Measurements from ENCODE around the gene SERPINB4. TPM values are rescaled to one million over a fixed set of nuclear protein-coding genes. Genes with fewer than 3 reads are reported as not detected.
"Not testable (repeated sequence)": the region's sequence is repeated elsewhere in the genome, so short reads cannot be mapped to it uniquely, and the experiment has no call there.

The SERPINB4 gene
- total RNA-seq, 2 experiments from 2014 or later, result not detected

- DNase-seq, result no peak
- H3K4me1 Mint-ChIP-seq, result no peaks in the 10 kb centered on the region
- no peak overlapping the region for H3K27ac Mint-ChIP-seq
- no peaks in the 10 kb centered on the region for H3K27me3 Mint-ChIP-seq
- H3K9me3 Mint-ChIP-seq, result no peaks in the 10 kb centered on the region
- H3K4me3 Mint-ChIP-seq, result no peak overlapping the region
- no peaks in the 10 kb centered on the region for H3K36me3 Mint-ChIP-seq
Measured at GRCh38 chr18:63648241-63648640, 4.2 kb upstream of the SERPINB4 start.

- H3K4me1 Mint-ChIP-seq, result no peaks in the 10 kb centered on the region
- no peak overlapping the region for H3K27ac Mint-ChIP-seq
- no peaks in the 10 kb centered on the region for H3K27me3 Mint-ChIP-seq
- H3K36me3 Mint-ChIP-seq, result no peaks in the 10 kb centered on the region
- H3K4me3 Mint-ChIP-seq, result no peak overlapping the region
- DNase-seq, result no peak
- H3K9me3 Mint-ChIP-seq, result no peaks in the 10 kb centered on the region
Measured at GRCh38 chr18:63646936-63647335, 2.9 kb upstream of the SERPINB4 start.

GRCh38 chr18:63644694-63645093 lies 638 bp upstream of the SERPINB4 start:
- H3K4me1 Mint-ChIP-seq, H3K27ac Mint-ChIP-seq, H3K9me3 Mint-ChIP-seq: not testable (repeated sequence)

DNA sequence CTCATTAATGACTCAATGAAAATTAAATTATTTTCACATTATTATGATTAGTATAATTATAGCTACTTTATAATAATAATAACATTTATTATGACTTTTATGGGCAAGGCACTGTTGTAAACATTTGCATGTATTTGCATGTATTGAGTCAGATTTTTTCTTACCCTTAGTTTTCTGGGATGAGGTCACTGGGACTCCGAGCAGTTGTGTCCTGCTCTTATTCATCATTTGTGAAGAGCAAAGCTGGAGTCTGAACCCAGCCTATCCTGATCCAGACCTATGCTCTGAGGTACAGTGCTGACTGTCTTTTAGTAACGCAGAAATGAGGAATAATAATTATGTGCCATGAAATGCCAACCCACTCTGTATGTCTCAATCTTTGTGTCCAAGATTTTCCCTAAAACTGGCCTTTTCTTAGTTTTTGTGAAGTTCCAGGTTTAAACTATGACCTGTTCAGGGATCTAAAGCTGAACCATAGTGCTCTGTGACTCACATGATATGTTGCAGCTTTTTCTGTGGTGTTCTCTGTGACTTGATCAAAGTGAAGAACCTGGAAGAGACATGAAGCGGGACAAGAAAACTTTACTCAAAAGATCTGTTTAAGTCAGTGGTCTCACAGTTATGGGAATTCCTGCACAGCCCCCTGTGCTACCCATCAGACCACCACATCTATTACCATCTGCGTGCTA lies 1.2 kb downstream of the SERPINB4 start:
- H3K36me3 Mint-ChIP-seq, H3K27me3 Mint-ChIP-seq, DNase-seq, H3K9me3 Mint-ChIP-seq, H3K4me3 Mint-ChIP-seq, H3K27ac Mint-ChIP-seq, H3K4me1 Mint-ChIP-seq: not testable (repeated sequence)

More at GRCh38 chr18:63644694-63645093, 638 bp upstream of the SERPINB4 start:
- not testable (repeated sequence) for H3K4me3 Mint-ChIP-seq, H3K27me3 Mint-ChIP-seq, DNase-seq, H3K36me3 Mint-ChIP-seq

GRCh38 chr18:63641157-63641680 lies 2.8 kb downstream of the SERPINB4 start:
- not testable (repeated sequence) for H3K4me1 Mint-ChIP-seq, H3K36me3 Mint-ChIP-seq, H3K27me3 Mint-ChIP-seq, H3K4me3 Mint-ChIP-seq, H3K27ac Mint-ChIP-seq, DNase-seq, H3K9me3 Mint-ChIP-seq

DNA sequence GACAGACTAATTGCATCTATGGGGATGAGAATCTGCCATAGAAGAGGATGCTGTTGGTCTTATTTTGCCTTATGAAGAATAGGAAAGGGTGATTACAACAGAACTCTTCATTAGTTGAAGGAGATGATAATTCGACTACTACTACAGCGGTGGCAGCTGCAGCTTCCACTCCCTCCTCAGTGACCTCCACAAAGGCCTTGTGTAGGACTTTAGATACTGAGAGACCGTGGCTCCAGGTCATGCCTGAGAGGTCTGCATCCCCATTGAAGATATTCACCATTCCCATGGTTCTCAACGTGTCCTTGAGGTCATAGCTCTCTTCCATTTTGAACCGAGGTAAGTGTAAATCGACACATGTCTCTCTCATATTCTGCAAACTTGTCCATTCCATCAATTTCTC lies 6.4 kb downstream of the SERPINB4 start:
- no peak overlapping the region for H3K4me3 Mint-ChIP-seq
- H3K27ac Mint-ChIP-seq, result no peak overlapping the region
- H3K4me1 Mint-ChIP-seq, result no peaks in the 10 kb centered on the region
- no peaks in the 10 kb centered on the region for H3K27me3 Mint-ChIP-seq
- no peak for DNase-seq
- no peaks in the 10 kb centered on the region for H3K36me3 Mint-ChIP-seq
- H3K9me3 Mint-ChIP-seq, result no peaks in the 10 kb centered on the region

DNA sequence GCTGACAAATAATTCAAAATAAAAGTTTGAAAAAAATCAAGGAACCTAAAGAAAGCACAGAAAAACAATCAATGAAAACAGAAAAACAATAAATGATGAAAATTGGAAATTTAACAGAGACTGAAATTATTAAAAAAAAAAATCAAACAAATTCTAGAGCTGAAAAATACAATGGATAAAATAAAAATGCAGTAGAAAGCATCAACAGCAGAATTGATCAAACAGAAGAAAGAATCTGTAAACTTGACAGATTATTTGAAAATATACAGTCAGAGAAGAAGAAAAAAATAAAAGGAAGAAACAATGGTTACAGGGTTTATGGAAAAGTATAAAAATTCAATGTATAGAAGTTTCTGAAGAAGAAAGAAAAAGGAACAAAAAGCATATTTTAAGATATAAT lies 16.2 kb downstream of the SERPINB4 start:
- no peak for DNase-seq
- no peaks in the 10 kb centered on the region for H3K4me1 Mint-ChIP-seq
- H3K4me3 Mint-ChIP-seq, result no peak overlapping the region
- H3K27ac Mint-ChIP-seq, result no peak overlapping the region
- H3K36me3 Mint-ChIP-seq, result peaks cover 2% of the 10 kb centered on the region
- no peaks in the 10 kb centered on the region for H3K27me3 Mint-ChIP-seq
- H3K9me3 Mint-ChIP-seq, result peaks cover 29% of the 10 kb centered on the region

- peaks cover 2% of the 10 kb centered on the region for H3K36me3 Mint-ChIP-seq
- peaks cover 27% of the 10 kb centered on the region for H3K9me3 Mint-ChIP-seq
- no peak overlapping the region for H3K27ac Mint-ChIP-seq
- H3K4me1 Mint-ChIP-seq, result no peaks in the 10 kb centered on the region
- H3K27me3 Mint-ChIP-seq, result no peaks in the 10 kb centered on the region
- H3K4me3 Mint-ChIP-seq, result no peak overlapping the region
- no peak for DNase-seq
Measured at GRCh38 chr18:63626431-63626830, 17.6 kb downstream of the SERPINB4 start.

DNA sequence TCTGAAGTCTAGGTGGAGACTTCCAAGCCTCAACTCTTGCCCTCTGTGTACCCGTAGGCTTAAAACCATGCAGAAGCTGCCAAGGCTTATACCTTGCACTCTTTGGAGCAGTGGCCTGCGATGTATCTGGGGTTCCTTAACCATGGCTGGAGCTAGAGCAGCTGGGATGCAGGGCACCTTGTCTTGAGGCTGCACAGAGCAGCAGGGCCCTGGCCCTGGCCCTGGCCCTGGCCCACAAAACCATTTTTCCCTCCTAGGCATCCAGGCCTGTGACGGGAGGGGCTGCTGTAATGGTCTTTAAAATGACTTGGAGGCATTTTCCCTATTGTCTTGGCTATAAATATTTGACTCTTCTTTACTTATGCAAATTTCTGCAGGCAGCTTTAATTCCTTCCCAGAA lies 19.2 kb downstream of the SERPINB4 start:
- no peak for DNase-seq
- Mint-ChIP-seq H3K4me3 (no peak overlapping the region), H3K27ac (no peak overlapping the region), H3K9me3 (peaks cover 32% of the 10 kb centered on the region), H3K4me1 (no peaks in the 10 kb centered on the region), H3K27me3 (no peaks in the 10 kb centered on the region), H3K36me3 (peaks cover 2% of the 10 kb centered on the region)

DNA sequence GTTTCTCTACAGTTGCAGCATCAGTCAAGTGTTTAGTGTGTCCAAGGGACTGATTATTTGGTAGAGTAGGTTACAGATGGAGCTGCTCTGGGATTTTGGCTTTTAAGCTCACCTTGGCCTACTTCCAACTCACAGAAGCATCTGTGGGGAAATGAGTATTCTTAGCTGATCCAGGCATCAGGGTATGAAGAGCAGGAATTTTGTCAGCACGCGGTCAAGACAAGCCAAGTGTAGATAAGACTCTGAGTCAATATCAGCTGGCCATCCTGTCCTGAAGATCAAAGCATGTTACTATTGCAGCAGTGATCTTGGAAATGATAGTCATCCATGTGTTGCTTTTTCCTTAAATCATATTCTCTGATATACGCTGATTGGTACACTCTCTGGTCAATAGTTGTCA lies 24.4 kb downstream of the SERPINB4 start:
- peaks cover 8% of the 10 kb centered on the region for H3K9me3 Mint-ChIP-seq
- H3K27me3 Mint-ChIP-seq, result no peaks in the 10 kb centered on the region
- H3K36me3 Mint-ChIP-seq, result no peaks in the 10 kb centered on the region
- no peak overlapping the region for H3K4me3 Mint-ChIP-seq
- DNase-seq, result no peak
- no peaks in the 10 kb centered on the region for H3K4me1 Mint-ChIP-seq
- no peak overlapping the region for H3K27ac Mint-ChIP-seq

GRCh38 chr18:63617915-63618234 lies 26.2 kb downstream of the SERPINB4 start:
- H3K36me3 Mint-ChIP-seq, result no peaks in the 10 kb centered on the region
- no peak overlapping the region for H3K4me3 Mint-ChIP-seq
- no peak for DNase-seq
- no peak overlapping the region for H3K27ac Mint-ChIP-seq
- H3K9me3 Mint-ChIP-seq, result peaks cover 7% of the 10 kb centered on the region
- H3K27me3 Mint-ChIP-seq, result peaks cover 4% of the 10 kb centered on the region
- no peaks in the 10 kb centered on the region for H3K4me1 Mint-ChIP-seq

- no peak overlapping the region for H3K4me3 Mint-ChIP-seq
- H3K27me3 Mint-ChIP-seq, result peaks cover 7% of the 10 kb centered on the region
- H3K9me3 Mint-ChIP-seq, result peaks cover 7% of the 10 kb centered on the region
- H3K27ac Mint-ChIP-seq, result no peak overlapping the region
- no peaks in the 10 kb centered on the region for H3K4me1 Mint-ChIP-seq
- DNase-seq, result no peak
- no peaks in the 10 kb centered on the region for H3K36me3 Mint-ChIP-seq
Measured at GRCh38 chr18:63617049-63617914, 26.8 kb downstream of the SERPINB4 start.

- Mint-ChIP-seq H3K4me1 (no peaks in the 10 kb centered on the region), H3K36me3 (no peaks in the 10 kb centered on the region), H3K27ac (no peak overlapping the region), H3K27me3 (peaks cover 7% of the 10 kb centered on the region), H3K4me3 (no peak overlapping the region), H3K9me3 (no peaks in the 10 kb centered on the region)
- no peak for DNase-seq
Measured at GRCh38 chr18:63613420-63613819, 30.6 kb downstream of the SERPINB4 start.

DNA sequence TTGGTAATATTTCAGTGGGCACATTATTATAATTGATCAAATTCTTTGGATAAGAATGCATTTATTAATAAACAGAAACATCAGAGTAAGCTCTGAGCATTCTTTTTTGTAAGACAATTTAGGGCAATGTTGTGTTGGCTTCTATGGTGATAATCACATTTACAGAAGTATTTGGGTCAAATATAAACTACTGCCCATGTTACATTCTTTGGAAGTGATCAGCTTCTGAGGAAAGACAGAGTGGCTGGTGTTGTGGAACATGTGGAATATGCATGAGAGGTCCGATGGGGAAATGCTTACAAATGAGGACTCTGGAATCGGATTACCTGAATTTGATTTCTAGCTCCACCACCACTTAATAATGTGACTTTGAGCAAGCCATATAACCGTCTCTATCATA lies 37.5 kb downstream of the SERPINB4 start:
- Mint-ChIP-seq H3K9me3 (no peaks in the 10 kb centered on the region), H3K27ac (no peak overlapping the region), H3K27me3 (no peaks in the 10 kb centered on the region), H3K4me3 (no peak overlapping the region), H3K4me1 (no peaks in the 10 kb centered on the region), H3K36me3 (no peaks in the 10 kb centered on the region)
- no peak for DNase-seq

DNA sequence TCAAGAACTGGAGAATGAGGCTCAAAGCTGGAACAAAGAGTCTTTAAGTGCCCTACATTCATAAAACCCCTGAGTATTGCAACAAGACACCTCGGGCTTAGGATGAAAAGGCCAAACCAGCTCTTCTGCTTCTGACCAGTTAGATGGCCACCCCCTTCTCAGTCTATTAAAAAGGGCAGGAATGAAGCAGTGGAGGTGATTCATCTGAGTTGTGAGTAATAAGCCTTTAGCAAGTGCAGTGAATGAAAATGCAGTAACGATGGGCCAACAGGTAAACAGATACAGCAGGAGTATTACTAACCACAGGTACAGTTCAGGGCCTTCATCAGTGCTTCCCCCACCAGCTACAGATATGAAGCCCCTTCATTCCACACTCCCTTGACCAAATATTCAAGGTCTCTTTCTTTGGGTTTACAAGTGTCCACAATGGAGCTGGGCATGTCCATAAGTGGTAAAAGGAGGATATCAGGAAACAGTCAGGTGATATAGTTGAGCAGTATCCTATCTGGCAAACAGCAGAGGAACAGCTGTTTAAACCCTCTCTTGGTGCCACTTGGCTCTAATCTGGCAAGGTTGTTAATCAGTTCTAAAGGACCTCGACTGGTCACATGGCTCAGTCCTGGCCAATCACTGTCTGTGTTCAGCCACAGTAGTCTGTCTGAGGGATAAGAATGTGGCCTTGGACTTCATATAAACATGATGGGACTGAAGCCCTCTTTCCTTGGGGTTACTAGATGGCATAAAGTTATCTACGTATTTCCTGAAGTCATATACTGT lies 39.1 kb downstream of the SERPINB4 start:
- H3K4me1 Mint-ChIP-seq, result no peaks in the 10 kb centered on the region
- no peaks in the 10 kb centered on the region for H3K27me3 Mint-ChIP-seq
- DNase-seq, result no peak
- no peaks in the 10 kb centered on the region for H3K9me3 Mint-ChIP-seq
- no peak overlapping the region for H3K4me3 Mint-ChIP-seq
- H3K36me3 Mint-ChIP-seq, result no peaks in the 10 kb centered on the region
- H3K27ac Mint-ChIP-seq, result no peak overlapping the region
